HS-5 (cell line): ENCODE data around the gene GPRIN2.
"Not testable (repeated sequence)": the region's sequence is repeated elsewhere in the genome, so short reads cannot be mapped to it uniquely, and the experiment has no call there.

Source experiments
- DNase-seq: peaks from one replicate; pipeline ENCODE4 v3.0.0-alpha.2; 2012; ENCODE audit warnings: low read depth

Gene GPRIN2

DNA sequence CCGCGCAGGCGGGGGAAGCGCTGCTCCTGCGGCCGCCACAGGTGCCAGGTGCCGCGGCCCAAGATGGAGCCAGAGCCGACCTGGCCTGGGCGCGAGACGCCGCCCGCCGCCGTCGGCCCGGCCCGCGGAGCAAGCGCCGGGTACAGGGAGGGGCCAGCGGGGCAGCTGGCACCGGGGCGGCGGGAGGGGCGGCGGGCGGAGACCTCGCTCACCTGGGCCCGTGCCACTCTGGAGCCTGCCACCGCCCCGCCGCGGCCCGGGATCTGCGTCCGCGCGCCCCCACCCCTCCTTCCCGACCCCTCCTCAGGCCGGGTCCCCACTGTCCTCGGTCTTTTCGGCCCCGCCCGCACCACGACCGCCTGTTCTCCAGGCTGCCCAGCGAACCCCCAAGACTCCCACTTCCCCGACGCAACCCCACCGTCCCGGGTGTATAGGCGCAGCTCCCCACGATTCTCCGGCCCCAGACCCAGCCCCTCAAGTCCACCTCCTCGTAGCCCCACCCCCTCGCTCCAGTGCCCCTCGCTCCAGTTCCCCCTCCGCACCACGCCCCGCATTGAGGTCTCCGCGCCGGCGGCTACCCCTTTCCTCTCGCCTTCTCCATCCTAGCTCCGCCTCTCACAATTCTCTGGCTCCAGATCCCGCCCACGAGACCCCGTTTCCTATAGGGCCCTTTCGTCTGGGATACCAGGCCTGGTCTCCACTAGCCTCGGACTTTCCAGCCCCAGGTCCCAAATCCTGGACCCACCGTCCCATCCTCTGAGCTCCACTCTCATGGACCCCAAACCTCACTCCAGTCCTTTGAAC, at the start of gene GPRIN2:
Gene GPRIN2 (minus strand): TSS at position 144 of the 804 bp plus-strand sequence. CDS start 5,922 bp downstream, outside the sequence.
- no peak for DNase-seq

DNA sequence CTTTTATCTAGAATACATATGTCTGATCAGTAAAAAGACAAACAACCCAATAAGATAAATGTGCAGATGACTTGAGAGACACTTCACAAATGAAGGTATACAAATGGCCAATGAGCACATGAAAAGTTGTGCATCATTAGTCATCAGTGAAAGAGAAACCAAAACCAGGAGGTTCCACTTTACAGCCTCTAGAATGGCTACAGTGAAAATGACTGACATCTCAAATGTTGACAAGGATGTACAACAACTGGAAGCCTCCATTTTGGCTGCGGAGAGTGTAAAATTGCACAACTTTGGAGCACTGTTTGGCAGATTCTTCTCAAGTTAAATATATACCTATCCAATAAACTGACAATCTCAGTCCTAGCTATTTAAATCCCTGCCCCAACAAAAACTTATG, 44.1 kb upstream of the GPRIN2 start:
- DNase-seq, result not testable (repeated sequence)

DNA sequence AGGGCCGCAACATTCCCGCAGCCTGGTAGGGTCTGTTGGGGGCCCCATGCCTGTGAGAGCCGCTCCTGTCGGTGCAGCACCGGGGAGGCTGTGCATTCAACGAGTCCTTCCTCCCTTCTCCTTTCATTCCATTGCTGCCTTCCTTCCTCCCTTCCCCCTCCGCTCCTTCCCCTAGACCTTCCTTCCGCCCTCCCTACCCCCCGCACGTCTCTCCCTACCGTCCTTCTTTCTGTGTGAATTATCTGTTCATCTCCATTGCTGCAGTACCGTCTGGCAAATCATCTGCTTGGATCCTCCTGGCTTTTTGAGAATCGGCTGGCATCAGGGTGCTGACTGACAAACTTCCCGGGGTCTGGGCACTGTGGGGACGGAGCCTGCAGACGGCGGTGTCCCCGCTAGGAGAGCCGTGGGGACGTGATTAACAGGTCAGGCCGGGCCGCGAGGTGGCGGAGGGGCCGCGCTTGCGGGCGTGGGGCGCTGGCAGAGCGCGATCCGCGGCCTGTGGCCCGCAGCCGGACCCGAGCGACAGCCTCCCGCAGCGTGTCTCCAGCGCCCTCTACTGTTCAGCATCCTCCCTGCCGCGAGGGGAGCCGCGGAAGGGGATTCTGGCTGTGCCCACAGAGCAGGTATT, 41.3 kb upstream of the GPRIN2 start:
- DNase-seq, result not testable (repeated sequence)

DNA sequence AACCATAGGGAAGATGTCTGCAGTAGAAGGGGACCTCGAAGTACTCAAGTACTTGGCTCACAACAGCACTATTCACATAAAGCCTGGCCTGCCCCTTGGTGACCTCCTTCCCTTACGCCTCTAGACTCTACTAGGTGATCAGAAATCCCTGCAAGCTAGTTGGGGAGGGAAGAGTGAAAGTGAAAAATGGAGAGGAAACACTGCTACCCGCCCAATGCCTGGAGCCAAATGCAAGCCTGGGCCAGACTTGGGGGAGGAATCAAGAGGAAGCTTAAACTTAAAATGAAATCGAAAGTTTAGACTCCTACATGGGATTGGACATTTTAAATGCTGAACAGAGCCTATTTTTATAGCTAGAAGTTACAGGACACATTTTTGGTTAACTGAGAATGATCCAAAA, 40.1 kb upstream of the GPRIN2 start:
- DNase-seq, result not testable (repeated sequence)

DNA sequence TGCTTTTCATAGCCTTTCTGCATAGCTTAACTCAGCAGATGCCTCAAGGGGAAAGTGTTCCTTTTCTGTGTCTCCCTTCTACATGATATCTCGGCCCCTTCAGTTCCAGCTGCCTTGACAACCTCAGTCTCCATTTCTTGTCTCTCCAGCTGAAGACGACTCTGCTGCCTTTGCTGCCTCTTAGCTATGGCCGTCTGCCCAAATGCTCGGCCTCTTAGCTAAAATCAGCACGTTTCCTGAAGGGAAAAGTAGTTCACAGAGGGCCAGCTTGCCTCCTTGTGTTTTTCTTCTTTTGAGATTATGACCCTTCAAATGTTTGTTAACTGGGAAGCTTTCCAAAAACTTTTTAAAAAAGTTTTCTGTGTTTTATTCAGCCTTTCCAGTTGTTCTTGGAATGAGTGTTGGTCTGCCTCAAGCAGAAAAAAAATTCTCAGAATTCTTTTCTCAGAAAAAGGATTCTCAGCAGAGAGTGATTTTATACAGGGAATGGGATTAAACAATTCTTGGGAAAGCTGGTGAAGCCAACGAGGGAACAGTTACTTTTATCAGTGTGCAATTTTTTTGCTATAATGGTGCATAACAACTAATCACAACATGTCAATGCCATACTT, 38.1 kb upstream of the GPRIN2 start:
- not testable (repeated sequence) for DNase-seq

DNA sequence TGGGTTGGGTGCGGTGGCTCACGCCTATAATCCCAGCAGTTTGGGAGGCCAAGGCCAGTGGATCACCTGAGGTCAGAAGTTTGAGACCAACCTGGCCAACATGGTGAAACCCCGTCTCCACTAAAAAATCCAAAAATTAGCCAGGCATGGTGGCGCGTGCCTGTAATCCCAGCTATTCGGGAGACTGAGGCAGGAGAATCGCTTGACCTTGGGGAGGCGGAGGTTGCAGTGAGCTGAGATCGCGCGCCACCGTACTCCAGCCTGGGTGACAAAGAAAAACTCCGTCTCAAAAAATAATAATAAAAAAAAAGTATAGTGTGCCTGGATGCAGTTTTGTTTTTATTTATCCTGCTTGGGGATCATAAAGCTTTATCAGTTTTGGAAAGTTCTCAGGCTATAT, 36.8 kb upstream of the GPRIN2 start:
- not testable (repeated sequence) for DNase-seq

DNA sequence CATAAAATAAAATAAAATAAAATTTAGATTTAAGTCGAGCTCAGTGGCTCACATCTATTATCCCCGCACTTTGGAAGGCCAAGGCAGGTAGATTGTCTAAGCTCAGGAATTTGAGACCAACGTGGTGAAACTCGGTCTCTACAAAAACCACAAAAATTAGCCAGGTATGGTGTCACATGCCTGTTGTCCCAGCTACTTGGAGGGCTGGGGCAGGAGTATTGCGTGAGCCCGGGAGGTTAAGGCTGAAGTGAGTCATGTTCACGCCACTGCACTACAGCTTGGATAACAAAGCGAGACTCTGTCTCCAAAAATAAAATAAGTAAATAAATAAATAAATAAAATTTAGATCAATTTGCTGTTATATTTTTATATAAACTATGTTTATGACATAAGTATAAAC, 34.6 kb upstream of the GPRIN2 start:
- not testable (repeated sequence) for DNase-seq

DNA sequence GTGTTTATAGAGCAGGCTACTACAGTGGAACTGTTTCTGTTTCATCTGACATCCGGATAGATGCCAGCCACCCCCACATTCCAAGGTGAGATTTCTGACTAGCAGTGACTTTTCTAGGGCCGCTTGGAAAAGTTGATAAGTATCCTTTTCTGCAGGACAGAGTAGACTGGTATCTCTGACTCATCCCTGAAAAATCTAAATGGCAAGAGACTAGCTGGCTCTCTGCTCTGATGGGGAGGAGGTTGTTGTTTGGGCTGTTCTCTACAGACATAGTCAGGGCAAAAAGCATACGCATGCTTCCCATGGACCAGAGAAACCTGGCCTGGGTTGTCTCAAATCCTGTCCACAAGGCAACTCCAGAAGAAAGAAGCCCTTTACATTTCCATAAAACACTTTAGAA, 33.1 kb upstream of the GPRIN2 start:
- DNase-seq, result not testable (repeated sequence)

DNA sequence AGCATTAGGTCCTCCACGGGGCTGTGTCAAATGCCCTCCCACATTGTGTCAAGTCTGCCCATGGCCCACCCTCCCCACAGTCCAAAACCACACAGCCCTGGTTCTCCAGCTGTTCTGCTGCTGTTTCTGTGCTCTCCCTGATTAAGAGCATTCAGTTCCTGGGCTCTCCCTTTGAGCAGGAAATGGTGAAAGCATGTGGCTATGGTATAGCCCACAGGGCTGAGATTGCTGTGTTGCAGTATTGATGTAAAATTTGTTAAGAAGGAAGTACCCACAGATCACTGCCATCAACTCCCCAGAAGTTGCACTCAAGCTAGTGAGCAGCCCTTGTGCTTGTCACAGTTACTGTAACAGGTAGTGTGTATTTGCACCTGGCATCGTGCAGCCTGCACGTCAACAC, 31.8 kb upstream of the GPRIN2 start:
- not testable (repeated sequence) for DNase-seq

DNA sequence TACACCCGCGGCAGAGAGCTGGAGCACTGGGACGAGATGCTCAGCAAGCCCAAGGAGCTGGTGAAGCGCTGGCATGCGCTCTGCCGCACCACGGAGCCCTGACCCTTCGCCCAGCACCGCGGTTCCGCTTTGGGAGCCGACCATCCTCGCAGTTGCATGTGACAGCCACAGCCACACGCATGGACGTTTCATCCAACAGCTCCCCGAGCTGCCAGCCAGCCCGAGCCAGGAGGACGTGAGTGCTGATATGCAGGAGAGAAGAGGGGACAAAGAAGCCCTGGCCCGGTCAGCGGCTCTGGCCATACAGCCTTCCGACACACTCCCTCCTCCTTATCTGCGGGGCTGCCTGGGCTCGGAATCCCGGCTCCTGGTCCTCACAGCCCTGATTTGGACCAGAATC, 31.1 kb upstream of the GPRIN2 start:
- not testable (repeated sequence) for DNase-seq

DNA sequence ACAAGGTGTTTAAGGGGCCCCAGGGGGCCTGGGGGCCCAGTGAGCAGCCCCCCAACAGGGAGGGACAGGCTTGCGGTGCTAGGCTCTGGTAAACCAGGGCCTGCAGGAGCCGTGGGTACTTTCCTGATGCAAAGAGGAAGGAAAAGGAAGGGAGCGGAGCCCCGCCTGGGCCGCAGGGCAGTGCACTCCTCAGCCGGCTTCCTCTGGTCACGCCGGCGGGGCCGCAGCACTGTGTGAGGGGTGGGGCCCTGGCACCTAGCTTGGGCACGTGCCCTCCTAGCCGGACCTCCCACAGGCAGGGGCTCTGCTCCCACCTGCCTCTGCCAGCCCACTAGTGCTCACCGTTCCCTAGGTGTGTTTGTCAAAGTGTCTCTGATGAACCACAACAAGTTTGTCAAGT, 28.8 kb upstream of the GPRIN2 start:
- DNase-seq, result not testable (repeated sequence)

DNA sequence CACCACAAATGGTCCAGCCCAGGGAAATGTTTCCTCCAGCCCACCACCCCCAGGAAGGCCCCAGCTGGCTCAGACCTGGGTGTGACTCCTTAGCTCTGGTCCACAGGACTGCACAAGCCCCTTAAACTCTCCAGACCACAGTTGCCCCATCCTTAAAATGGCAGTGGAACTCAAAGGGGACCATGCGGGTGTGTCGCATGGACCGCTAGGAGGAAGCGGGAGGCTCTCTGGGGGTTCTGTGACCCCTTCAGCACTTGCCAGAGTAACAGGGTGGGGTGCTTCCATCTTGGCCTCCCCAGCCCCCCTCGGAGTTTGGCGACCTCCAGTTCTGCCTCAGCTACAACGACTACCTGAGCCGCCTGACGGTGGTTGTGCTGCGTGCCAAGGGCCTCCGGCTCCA, 27.7 kb upstream of the GPRIN2 start:
- DNase-seq, result not testable (repeated sequence)

DNA sequence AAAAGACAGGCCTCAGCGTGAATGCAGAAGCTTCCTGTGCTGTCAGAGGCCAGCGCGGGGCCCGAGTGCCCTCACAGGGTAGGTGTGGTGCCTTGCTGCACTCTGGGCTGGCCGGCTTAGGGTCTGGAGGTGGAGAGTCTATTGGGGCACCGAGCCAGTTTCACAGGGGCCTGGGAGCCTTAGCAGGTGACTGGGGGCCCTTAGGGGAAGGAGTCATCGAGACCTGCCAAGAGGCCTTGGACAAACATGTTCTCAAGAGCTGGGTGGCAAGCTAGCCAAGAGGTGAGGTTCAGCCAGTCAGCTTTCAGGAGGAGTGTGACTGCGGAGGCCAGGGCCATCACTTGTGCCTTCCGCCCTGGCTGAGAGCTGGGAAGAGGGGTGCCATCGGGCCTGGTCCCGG, 26.1 kb upstream of the GPRIN2 start:
- not testable (repeated sequence) for DNase-seq

DNA sequence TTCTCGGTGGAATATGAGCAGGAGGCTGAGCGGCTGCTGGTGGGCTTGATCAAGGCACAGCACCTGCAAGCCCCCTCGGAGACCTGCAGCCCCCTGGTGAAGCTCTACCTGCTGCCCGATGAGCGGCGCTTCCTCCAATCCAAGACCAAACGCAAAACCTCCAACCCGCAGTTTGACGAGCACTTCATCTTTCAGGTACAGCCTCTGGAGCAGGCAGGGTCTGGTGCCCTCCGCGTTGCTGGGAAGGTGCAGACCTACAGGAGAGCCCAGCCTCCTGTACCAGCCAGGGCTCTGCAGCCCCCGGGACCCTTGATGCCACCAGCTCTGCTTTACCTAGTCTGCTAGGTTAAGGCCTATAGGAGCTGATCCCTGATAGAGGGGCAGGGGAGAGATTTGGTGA, 25.5 kb upstream of the GPRIN2 start:
- not testable (repeated sequence) for DNase-seq

DNA sequence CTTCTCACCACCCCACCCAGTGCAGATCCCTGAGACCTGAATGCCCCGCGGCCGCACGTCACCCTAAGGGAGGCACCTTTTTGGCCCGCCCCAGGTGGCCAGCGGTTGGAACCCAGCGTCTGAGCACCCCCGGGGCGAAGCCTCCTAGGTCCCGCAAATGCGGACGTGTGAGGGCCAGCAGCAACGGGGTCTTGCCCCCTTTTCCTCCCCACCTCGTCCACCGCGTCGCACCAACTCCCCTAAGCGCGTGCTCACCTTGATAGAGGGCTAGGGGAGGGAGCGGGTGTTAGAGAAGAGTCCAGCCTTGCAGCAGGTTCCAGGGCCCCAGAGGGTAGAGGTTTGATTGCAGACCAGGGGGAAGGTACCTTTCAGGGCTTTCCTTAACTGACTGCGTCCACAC, 22.9 kb upstream of the GPRIN2 start:
- DNase-seq, result not testable (repeated sequence)

DNA sequence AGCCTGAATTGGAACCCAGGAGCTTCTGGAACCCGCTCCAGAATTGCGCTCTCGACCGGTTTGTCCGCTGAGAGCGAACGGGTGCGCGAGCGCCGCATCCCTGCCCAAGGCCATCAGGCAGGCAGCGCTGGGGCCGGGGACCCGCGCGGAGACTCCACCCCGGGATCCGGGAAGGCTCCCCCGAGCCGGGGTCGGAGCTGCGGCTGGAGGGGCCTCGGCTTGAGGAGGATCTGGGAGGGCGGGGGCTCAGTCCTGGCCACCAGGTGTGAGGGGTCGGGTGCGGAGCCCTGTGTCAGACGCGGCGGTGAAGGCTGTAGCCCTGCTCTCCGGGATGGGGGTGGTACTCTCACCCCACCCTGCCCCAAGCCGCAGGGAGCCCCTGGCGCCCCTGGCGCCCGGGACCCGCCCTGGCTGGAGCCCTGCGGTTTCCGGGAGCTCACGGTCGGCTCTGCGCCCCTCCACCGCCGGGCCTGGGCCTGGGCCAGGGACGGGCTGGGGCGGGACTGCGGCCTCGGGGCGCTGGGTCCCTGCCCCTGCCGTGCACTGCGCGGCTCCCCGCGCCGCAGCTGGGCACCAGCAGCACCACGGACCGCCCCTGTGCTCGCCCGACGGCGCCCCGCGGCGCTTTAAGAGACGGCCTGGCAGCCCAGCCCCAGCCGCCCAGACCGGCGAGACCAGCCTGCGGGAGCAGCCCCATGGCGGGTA, 22.2 kb upstream of the GPRIN2 start, which contains the start of gene SYT15:
Gene SYT15 (plus strand): TSS at position 655 of the 705 bp plus-strand sequence. CDS start 41 bp downstream, at position 696.
- not testable (repeated sequence) for DNase-seq

DNA sequence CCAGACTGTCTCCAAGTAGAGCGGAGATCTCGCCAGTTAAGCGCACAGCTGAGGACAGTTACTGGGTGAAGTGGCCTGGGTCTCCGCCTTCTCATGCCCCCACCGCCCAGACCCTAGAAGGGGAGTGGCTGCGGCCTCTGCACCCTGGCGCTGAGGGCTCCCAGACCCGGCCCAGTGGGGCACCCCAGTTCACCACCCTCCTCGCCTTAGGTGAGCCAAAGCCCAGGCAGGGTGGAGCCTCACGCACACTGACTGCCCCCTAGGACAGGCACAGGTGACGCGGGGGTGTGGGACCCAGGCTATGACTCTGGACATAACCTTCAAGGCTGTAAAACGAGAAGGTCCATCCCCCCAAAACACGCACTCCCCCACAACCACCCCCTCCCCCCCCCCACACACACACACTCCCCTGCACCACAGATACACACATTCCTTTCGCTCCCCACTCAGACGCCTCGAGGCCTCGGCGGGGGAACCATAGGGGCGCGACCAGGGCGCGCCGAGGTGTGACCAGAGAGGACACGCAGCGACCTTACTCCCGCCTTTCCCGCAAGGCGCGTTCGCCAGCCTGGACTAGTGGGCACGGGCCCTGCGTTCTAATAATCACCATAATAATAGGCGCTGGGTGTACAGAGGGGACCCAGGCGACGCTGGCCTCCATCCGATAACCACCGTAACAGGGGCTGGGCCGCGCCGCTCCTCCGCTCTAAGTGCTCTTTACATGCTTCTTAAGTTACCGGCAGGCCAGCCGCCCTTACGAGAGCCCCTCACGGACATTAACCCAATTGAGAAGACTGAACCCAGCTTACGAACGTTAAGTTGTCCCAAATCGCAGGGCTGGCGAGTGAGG, 21.4 kb upstream of the GPRIN2 start:
- DNase-seq, result not testable (repeated sequence)

DNA sequence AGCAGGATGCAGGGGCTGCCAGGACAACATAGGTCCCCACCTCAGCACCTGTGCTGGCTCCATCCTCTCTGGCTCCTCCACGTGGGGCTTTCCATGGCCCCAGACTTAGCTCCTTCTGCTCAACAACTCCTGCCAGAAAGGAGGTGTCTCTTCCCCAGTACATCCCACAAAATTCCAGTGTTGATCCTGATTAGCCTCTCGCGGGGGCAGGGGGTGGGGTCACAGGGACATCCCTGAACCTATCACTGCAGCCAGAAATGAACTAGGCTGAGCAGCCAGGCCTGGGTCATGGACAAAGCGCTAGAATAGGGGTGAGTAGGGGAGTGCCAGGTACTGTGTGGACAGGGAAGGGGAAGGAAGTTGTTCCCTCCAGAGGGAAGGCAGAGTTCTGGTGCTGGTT, 17.4 kb upstream of the GPRIN2 start:
- DNase-seq, result not testable (repeated sequence)

DNA sequence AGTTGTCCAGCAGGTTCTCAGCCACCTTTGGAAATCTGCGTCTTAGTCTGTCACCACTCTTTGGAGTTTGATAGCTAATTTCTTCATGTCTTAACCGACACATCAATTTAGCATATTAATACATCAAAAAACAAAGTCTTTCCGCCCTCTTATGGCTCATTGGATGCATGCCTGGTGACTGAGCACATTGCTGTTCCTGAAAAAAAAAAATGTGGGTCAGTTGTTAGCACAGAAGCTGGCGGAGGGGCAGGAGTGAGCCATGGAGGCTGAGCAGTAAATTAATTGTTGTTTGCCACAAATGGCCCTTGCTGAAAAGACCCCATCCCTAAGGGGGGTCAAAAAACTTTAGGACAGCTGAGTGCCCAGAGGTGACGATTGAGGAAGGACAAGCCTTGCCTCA, 16.9 kb upstream of the GPRIN2 start:
- DNase-seq, result not testable (repeated sequence)

DNA sequence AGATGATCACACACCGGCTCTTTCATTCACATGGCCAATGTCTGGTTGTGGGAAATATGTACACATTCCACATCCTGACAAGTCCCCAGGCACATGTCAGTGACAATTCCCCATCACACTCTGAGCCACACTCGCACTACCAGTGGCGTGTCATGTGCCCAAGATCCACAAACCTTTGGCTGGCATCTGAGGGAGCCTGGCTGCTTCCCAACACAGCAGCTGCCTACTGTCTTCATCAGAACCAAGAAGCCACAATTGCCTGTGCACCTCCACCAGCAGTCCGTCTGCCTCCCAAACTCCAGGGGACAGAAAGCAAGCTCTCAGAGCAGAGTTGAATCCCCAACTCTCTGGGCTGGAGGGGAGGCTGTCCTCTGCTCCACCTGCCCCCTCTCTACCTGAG, 16.3 kb upstream of the GPRIN2 start:
- not testable (repeated sequence) for DNase-seq

DNA sequence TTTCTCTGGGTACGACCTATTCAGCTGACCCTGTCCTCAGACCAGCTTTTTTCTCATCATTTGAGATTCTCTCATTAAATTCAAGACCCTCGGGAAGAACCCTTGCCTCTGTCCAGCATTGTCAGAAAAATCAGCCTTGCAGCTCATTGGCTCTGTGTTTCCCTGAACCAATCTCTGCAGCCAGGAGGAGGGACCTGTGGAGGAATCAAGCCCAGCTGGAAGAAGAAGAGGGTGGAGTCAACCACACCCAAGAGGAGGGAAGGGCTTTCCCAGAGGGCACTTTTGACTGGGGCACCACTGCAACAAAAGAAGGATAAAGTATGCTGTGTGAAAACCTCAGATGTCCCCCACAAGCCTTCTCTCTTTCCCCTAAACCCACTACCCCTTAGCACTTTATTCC, 14.2 kb upstream of the GPRIN2 start:
- DNase-seq, result not testable (repeated sequence)
